D721Med (cell line): Measurements from ENCODE around the gene NUDT5.

Experiments used
- DNase-seq: peaks from one replicate; pipeline ENCODE4 v3.0.0; 2011; ENCODE audit warnings: low spot score; ENCODE audit not compliant: insufficient read length
- FAIRE-seq: peaks from 2 replicates; lab custom pipeline; 2011; peaks lifted over from hg19 to GRCh38; lab: Jason Lieb, UNC
- TF ChIP-seq, protein P1 (sequence below): IDR thresholded peaks from 2 replicates; pipeline ENCODE4 v1.5.1; 2012; ENCODE audit warnings: mild to moderate bottlenecking, control low read depth; ENCODE audit not compliant: insufficient read depth; ENCODE audit errors: missing control alignments

The NUDT5 gene

GRCh38 chr10:12162927-12163326 is 32.8 kb downstream of the NUDT5 start:
- DNase-seq (no peak), FAIRE-seq (no peak)
- TF ChIP-seq, protein P1, sequence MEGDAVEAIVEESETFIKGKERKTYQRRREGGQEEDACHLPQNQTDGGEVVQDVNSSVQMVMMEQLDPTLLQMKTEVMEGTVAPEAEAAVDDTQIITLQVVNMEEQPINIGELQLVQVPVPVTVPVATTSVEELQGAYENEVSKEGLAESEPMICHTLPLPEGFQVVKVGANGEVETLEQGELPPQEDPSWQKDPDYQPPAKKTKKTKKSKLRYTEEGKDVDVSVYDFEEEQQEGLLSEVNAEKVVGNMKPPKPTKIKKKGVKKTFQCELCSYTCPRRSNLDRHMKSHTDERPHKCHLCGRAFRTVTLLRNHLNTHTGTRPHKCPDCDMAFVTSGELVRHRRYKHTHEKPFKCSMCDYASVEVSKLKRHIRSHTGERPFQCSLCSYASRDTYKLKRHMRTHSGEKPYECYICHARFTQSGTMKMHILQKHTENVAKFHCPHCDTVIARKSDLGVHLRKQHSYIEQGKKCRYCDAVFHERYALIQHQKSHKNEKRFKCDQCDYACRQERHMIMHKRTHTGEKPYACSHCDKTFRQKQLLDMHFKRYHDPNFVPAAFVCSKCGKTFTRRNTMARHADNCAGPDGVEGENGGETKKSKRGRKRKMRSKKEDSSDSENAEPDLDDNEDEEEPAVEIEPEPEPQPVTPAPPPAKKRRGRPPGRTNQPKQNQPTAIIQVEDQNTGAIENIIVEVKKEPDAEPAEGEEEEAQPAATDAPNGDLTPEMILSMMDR, result no peak

- TF ChIP-seq, protein P1, result no peak
- DNase-seq (no peak), FAIRE-seq (no peak)
Observed at GRCh38 chr10:12160664-12161063, 35.0 kb downstream of the NUDT5 start.

DNA sequence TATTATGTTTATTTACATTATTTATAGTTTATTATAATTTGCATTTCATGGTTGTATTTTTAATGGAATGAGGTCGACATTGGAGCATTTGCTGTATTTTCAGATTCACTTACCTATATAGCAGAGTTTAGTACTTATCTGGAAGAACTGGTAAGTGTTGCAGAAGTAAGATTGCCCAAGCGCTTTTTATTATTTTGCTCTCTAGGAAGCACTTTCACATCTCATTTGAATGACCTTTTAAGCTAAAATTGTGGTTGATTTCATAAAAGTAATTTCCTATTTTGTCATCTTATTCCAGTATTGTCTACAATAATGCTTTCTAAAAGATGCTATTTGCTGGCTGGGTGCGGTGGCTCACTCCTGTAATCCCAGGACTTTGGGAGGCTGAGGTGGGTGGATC is 37.6 kb downstream of the NUDT5 start:
- no peak for DNase-seq
- TF ChIP-seq, protein P1, result no peak
- FAIRE-seq, result no peak

- FAIRE-seq (no peak), DNase-seq (no peak)
- TF ChIP-seq, protein P1, result no peak
Observed at GRCh38 chr10:12156367-12157123, 39.1 kb downstream of the NUDT5 start.

GRCh38 chr10:12154516-12154915 is 41.2 kb downstream of the NUDT5 start:
- no peak for FAIRE-seq
- TF ChIP-seq, protein P1, result no peak
- no peak for DNase-seq

DNA sequence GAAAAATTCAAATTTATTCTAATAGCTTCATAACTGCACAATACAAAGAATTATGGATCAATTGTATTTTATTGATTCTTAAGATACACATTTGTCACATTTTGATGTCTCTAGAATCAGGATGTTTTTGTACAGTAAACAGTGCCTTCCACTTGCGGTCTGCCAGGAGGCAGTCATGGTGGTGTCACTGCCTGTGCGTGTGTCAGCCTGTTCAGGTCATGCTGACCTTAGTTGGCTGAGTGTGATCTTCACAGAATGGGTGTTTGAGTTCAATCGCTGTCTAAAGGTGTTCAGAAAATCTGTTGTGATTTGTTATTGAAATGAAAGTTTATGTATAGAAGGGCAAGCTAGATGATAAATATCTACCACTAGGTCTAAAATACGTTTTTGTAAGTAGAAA is 45.5 kb downstream of the NUDT5 start:
- FAIRE-seq (no peak), DNase-seq (no peak)
- TF ChIP-seq, protein P1, result no peak

DNA sequence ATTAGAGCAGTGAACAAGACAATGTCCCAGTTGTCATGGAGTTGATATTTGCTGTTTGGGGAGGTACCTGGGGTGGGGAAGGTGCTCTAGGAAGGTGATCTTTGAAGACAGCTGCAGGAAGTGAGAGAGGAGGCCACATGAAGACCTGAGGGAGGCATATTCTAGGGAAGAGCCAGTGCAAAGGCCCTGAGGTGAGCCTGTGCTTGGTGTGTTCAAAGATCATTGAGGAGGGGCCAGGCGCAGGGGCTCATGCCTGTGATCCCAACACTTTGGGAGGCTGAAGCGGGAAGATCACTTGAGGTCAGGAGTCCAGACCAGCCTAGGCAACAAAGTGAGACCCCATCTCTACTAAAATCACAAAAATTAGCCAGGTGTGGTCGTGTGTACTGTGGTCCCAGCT is 51.2 kb downstream of the NUDT5 start:
- FAIRE-seq (no peak), DNase-seq (no peak)
- TF ChIP-seq, protein P1, result no peak
